ENCODE results near the gene P3H2. TPM values are rescaled to one million over a fixed set of nuclear protein-coding genes. Genes with fewer than 3 reads are reported as not detected.
"Not testable (repeated sequence)": the region's sequence is repeated elsewhere in the genome, so short reads cannot be mapped to it uniquely, and the experiment has no call there.

The P3H2 gene
- total RNA-seq, 2 experiments from 2014 or later = not detected

GRCh38 chr3:190149830-190150619 lies 29.3 kb upstream of the P3H2 start:
- H3K9me3 Mint-ChIP-seq; H3K4me3 Mint-ChIP-seq; H3K4me1 Mint-ChIP-seq (ENCODE audit: low read depth); DNase-seq; CTCF ChIA-PET; H3K27me3 Mint-ChIP-seq (ENCODE audit: low read depth); H3K27ac Mint-ChIP-seq; H3K36me3 Mint-ChIP-seq (ENCODE audit: low read depth); intact Hi-C loops (cut with micrococcal nuclease): not testable (repeated sequence)

GRCh38 chr3:190144793-190145192 lies 24.1 kb upstream of the P3H2 start:
- H3K9me3 Mint-ChIP-seq; intact Hi-C loops (cut with micrococcal nuclease); H3K36me3 Mint-ChIP-seq (ENCODE audit: low read depth): not testable (repeated sequence)

GRCh38 chr3:190142041-190142440 lies 21.3 kb upstream of the P3H2 start:
- intact Hi-C loops (cut with micrococcal nuclease) = no loop called here
- H3K4me3 Mint-ChIP-seq = no peak overlapping the region
- no peaks in the 10 kb centered on the region for H3K9me3 Mint-ChIP-seq
- DNase-seq = no peak
- H3K4me1 Mint-ChIP-seq (ENCODE audit: low read depth) = no peaks in the 10 kb centered on the region
- H3K27me3 Mint-ChIP-seq (ENCODE audit: low read depth) = peaks cover 17% of the 10 kb centered on the region
- H3K27ac Mint-ChIP-seq = no peak overlapping the region
- CTCF ChIA-PET = interaction anchor here (0.7 kb wide), 1 partner anchor 15 kb away, joined by 3 read pairs; no protein-coding TSS in a partner anchor
- no peaks in the 10 kb centered on the region for H3K36me3 Mint-ChIP-seq (ENCODE audit: low read depth)

More at GRCh38 chr3:190144793-190145192, 24.1 kb upstream of the P3H2 start:
- H3K4me3 Mint-ChIP-seq; DNase-seq; CTCF ChIA-PET; H3K27ac Mint-ChIP-seq; H3K4me1 Mint-ChIP-seq (ENCODE audit: low read depth): not testable (repeated sequence)
- H3K27me3 Mint-ChIP-seq (ENCODE audit: low read depth) = peaks cover 14% of the 10 kb centered on the region

- no peaks in the 10 kb centered on the region for H3K9me3 Mint-ChIP-seq
Measured at GRCh38 chr3:190139365-190139764, 18.7 kb upstream of the P3H2 start.

GRCh38 chr3:190132371-190132770 lies 11.7 kb upstream of the P3H2 start:
- no peaks in the 10 kb centered on the region for H3K36me3 Mint-ChIP-seq (ENCODE audit: low read depth)
- DNase-seq = no peak
- H3K4me3 Mint-ChIP-seq = no peak overlapping the region
- H3K9me3 Mint-ChIP-seq = no peaks in the 10 kb centered on the region
- no peak overlapping the region for H3K27ac Mint-ChIP-seq
- CTCF ChIA-PET = interaction anchor here (0.6 kb wide), 1 partner anchor 39 kb away, joined by 3 read pairs; no protein-coding TSS in a partner anchor
- intact Hi-C loops (cut with micrococcal nuclease) = no loop called here
- peaks cover 35% of the 10 kb centered on the region for H3K27me3 Mint-ChIP-seq (ENCODE audit: low read depth)
- no peaks in the 10 kb centered on the region for H3K4me1 Mint-ChIP-seq (ENCODE audit: low read depth)

More at GRCh38 chr3:190139365-190139764, 18.7 kb upstream of the P3H2 start:
- no peaks in the 10 kb centered on the region for H3K4me1 Mint-ChIP-seq (ENCODE audit: low read depth)
- CTCF ChIA-PET = interaction anchor here (0.7 kb wide), 1 partner anchor 153 kb away, joined by 3 read pairs; no protein-coding TSS in a partner anchor
- no peak overlapping the region for H3K27ac Mint-ChIP-seq
- DNase-seq = no peak
- H3K36me3 Mint-ChIP-seq (ENCODE audit: low read depth) = no peaks in the 10 kb centered on the region
- intact Hi-C loops (cut with micrococcal nuclease) = no loop called here
- peaks cover 12% of the 10 kb centered on the region for H3K27me3 Mint-ChIP-seq (ENCODE audit: low read depth)
- H3K4me3 Mint-ChIP-seq = no peak overlapping the region

- DNase-seq = no peak
- Mint-ChIP-seq H3K36me3 (ENCODE audit: low read depth) (no peaks in the 10 kb centered on the region), H3K27me3 (ENCODE audit: low read depth) (peaks cover 32% of the 10 kb centered on the region), H3K4me3 (no peak overlapping the region), H3K4me1 (ENCODE audit: low read depth) (no peaks in the 10 kb centered on the region), H3K9me3 (no peaks in the 10 kb centered on the region), H3K27ac (no peak overlapping the region)
- intact Hi-C loops (cut with micrococcal nuclease) = no loop called here
- CTCF ChIA-PET = no interaction called here
Measured at GRCh38 chr3:190131329-190131728, 10.6 kb upstream of the P3H2 start.

- H3K27ac Mint-ChIP-seq = no peak overlapping the region
- intact Hi-C loops (cut with micrococcal nuclease) = no loop called here
- CTCF ChIA-PET = no interaction called here
Measured at GRCh38 chr3:190130696-190131095, 10.0 kb upstream of the P3H2 start.

GRCh38 chr3:190130037-190130436 lies 9.3 kb upstream of the P3H2 start:
- Mint-ChIP-seq H3K36me3 (ENCODE audit: low read depth) (no peaks in the 10 kb centered on the region), H3K27me3 (ENCODE audit: low read depth) (peaks cover 29% of the 10 kb centered on the region), H3K4me1 (ENCODE audit: low read depth) (no peaks in the 10 kb centered on the region), H3K4me3 (no peak overlapping the region), H3K27ac (no peak overlapping the region), H3K9me3 (no peaks in the 10 kb centered on the region)
- intact Hi-C loops (cut with micrococcal nuclease) = no loop called here
- DNase-seq = no peak
- CTCF ChIA-PET = no interaction called here

More at GRCh38 chr3:190130696-190131095, 10.0 kb upstream of the P3H2 start:
- Mint-ChIP-seq H3K4me1 (ENCODE audit: low read depth) (no peaks in the 10 kb centered on the region), H3K36me3 (ENCODE audit: low read depth) (no peaks in the 10 kb centered on the region), H3K9me3 (no peaks in the 10 kb centered on the region), H3K4me3 (no peak overlapping the region), H3K27me3 (ENCODE audit: low read depth) (peaks cover 32% of the 10 kb centered on the region)
- DNase-seq = no peak

- no peaks in the 10 kb centered on the region for H3K4me1 Mint-ChIP-seq (ENCODE audit: low read depth)
- no peak overlapping the region for H3K27ac Mint-ChIP-seq
- H3K27me3 Mint-ChIP-seq (ENCODE audit: low read depth) = peaks cover 25% of the 10 kb centered on the region
- DNase-seq = no peak
- H3K4me3 Mint-ChIP-seq = no peak overlapping the region
- intact Hi-C loops (cut with micrococcal nuclease) = no loop called here
- H3K36me3 Mint-ChIP-seq (ENCODE audit: low read depth) = no peaks in the 10 kb centered on the region
- CTCF ChIA-PET = no interaction called here
- no peaks in the 10 kb centered on the region for H3K9me3 Mint-ChIP-seq
Measured at GRCh38 chr3:190127797-190128196, 7.1 kb upstream of the P3H2 start.

- no peaks in the 10 kb centered on the region for H3K36me3 Mint-ChIP-seq (ENCODE audit: low read depth)
- no peak overlapping the region for H3K4me3 Mint-ChIP-seq
- no peaks in the 10 kb centered on the region for H3K4me1 Mint-ChIP-seq (ENCODE audit: low read depth)
- intact Hi-C loops (cut with micrococcal nuclease) = no loop called here
- DNase-seq = no peak
- no peaks in the 10 kb centered on the region for H3K9me3 Mint-ChIP-seq
- H3K27ac Mint-ChIP-seq = no peak overlapping the region
- peaks cover 26% of the 10 kb centered on the region for H3K27me3 Mint-ChIP-seq (ENCODE audit: low read depth)
- CTCF ChIA-PET = interaction anchor here (0.6 kb wide), 1 partner anchor 14 kb away, joined by 3 read pairs; no protein-coding TSS in a partner anchor
Measured at GRCh38 chr3:190127195-190127594, 6.5 kb upstream of the P3H2 start.

GRCh38 chr3:190125436-190126068 lies 4.9 kb upstream of the P3H2 start:
- no peak overlapping the region for H3K4me3 Mint-ChIP-seq
- no peaks in the 10 kb centered on the region for H3K36me3 Mint-ChIP-seq (ENCODE audit: low read depth)
- no peak overlapping the region for H3K27ac Mint-ChIP-seq
- H3K27me3 Mint-ChIP-seq (ENCODE audit: low read depth) = peaks cover 27% of the 10 kb centered on the region
- intact Hi-C loops (cut with micrococcal nuclease) = no loop called here
- H3K4me1 Mint-ChIP-seq (ENCODE audit: low read depth) = no peaks in the 10 kb centered on the region
- no peak for DNase-seq
- CTCF ChIA-PET = interaction anchor here (0.9 kb wide), 1 partner anchor 69 kb away, joined by 3 read pairs; no protein-coding TSS in a partner anchor
- no peaks in the 10 kb centered on the region for H3K9me3 Mint-ChIP-seq

- Mint-ChIP-seq H3K27ac (no peak overlapping the region), H3K27me3 (ENCODE audit: low read depth) (peaks cover 36% of the 10 kb centered on the region), H3K4me3 (no peak overlapping the region), H3K9me3 (no peaks in the 10 kb centered on the region), H3K36me3 (ENCODE audit: low read depth) (no peaks in the 10 kb centered on the region), H3K4me1 (ENCODE audit: low read depth) (peaks cover 6% of the 10 kb centered on the region)
- CTCF ChIA-PET = no interaction called here
- intact Hi-C loops (cut with micrococcal nuclease) = no loop called here
- DNase-seq = no peak
Measured at GRCh38 chr3:190124067-190124466, 3.4 kb upstream of the P3H2 start.

Measured in activated naive CD4-positive, alpha-beta T cell treated with anti-CD3 and anti-CD28 coated beads for 36 hours (primary cell).